Nephron progenitor cell (in vitro differentiated cells): Measurements from ENCODE around the gene SIL1.
"Not testable (repeated sequence)": the region's sequence is repeated elsewhere in the genome, so short reads cannot be mapped to it uniquely, and the experiment has no call there.

Experiments used
- DNase-seq: peaks from one replicate; pipeline ENCODE4 v3.0.0; 2021
- H3K27ac Mint-ChIP-seq: 2 replicates; pipeline ENCODE4 v1.8.0; 2021; ENCODE audit warnings: mild to moderate bottlenecking, moderate library complexity, mixed read lengths
- H3K27me3 Mint-ChIP-seq: 2 replicates; pipeline ENCODE4 v1.8.0; 2021; ENCODE audit warnings: mild to moderate bottlenecking, low read depth, mixed read lengths; ENCODE audit not compliant: poor library complexity
- H3K36me3 Mint-ChIP-seq: 2 replicates; pipeline ENCODE4 v1.8.0; 2021; ENCODE audit warnings: low read depth, mixed read lengths
- H3K4me1 Mint-ChIP-seq: 2 replicates; pipeline ENCODE4 v1.8.0; 2021; ENCODE audit warnings: mixed read lengths
- H3K4me3 Mint-ChIP-seq: 2 replicates; pipeline ENCODE4 v1.8.0; 2021; ENCODE audit warnings: mild to moderate bottlenecking, moderate library complexity, mixed read lengths
- H3K9me3 Mint-ChIP-seq: 2 replicates; pipeline ENCODE4 v1.8.0; 2021; ENCODE audit warnings: mild to moderate bottlenecking, moderate library complexity, mixed read lengths
- TF ChIP-seq, protein P1 (sequence below): fragments of 200-600 bp; sonication (generic); IDR thresholded peaks from 2 replicates; pipeline ENCODE4 v1.5.0; 2021; ENCODE audit warnings: antibody characterized with exemption

The SIL1 gene

DNA sequence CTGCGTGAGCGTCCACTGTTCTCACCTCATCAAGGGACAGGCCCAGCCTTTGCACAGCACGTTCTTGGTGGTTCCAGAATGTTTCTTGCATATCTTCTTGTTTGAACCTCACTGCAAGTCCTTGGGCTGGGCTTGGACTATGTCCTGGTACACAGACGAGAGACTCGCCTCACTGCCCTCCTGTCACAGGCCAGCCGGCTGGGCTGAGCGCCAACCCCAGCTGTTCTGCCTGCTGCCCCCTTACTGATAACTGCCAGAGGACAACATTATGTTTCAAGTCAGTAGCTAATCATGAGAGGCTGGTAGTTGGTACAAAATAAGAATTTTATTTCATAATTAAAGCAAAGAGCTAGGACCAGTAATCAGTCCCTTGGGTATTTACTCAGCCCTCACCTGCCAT is 270.2 kb downstream of the SIL1 start:
- peaks cover 13% of the 10 kb centered on the region for H3K4me1 Mint-ChIP-seq
- no peaks in the 10 kb centered on the region for H3K27me3 Mint-ChIP-seq
- H3K27ac Mint-ChIP-seq: peak overlapping the region; percentile 28
- no peaks in the 10 kb centered on the region for H3K9me3 Mint-ChIP-seq
- no peak for DNase-seq
- TF ChIP-seq, protein P1, sequence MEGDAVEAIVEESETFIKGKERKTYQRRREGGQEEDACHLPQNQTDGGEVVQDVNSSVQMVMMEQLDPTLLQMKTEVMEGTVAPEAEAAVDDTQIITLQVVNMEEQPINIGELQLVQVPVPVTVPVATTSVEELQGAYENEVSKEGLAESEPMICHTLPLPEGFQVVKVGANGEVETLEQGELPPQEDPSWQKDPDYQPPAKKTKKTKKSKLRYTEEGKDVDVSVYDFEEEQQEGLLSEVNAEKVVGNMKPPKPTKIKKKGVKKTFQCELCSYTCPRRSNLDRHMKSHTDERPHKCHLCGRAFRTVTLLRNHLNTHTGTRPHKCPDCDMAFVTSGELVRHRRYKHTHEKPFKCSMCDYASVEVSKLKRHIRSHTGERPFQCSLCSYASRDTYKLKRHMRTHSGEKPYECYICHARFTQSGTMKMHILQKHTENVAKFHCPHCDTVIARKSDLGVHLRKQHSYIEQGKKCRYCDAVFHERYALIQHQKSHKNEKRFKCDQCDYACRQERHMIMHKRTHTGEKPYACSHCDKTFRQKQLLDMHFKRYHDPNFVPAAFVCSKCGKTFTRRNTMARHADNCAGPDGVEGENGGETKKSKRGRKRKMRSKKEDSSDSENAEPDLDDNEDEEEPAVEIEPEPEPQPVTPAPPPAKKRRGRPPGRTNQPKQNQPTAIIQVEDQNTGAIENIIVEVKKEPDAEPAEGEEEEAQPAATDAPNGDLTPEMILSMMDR: no peak
- H3K36me3 Mint-ChIP-seq: peaks cover 82% of the 10 kb centered on the region
- no peak overlapping the region for H3K4me3 Mint-ChIP-seq

DNA sequence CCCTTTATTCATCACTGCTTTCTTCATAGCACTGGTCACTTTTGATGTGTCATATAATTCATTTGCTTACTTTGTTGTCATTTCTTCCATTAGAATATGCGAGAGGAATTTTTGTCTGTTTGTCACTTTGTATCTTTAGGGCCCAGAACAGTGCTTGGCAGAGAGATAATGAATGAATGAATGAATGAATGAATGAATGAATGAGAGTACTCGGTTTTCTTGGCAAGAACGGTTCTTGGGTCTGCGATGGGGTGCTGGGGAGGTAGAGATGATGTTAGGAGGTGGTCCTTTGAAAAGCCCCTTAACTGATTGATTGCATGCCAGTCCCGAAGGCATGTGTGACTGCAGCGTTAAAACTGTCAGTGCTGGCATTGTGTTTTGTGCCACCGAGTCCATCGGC is 270.6 kb downstream of the SIL1 start:
- Mint-ChIP-seq H3K27ac (peak overlapping the region; percentile 18), H3K36me3 (peaks cover 77% of the 10 kb centered on the region), H3K9me3 (no peaks in the 10 kb centered on the region), H3K4me1 (peaks cover 13% of the 10 kb centered on the region), H3K27me3 (no peaks in the 10 kb centered on the region), H3K4me3 (no peak overlapping the region)
- TF ChIP-seq, protein P1: no peak
- no peak for DNase-seq

DNA sequence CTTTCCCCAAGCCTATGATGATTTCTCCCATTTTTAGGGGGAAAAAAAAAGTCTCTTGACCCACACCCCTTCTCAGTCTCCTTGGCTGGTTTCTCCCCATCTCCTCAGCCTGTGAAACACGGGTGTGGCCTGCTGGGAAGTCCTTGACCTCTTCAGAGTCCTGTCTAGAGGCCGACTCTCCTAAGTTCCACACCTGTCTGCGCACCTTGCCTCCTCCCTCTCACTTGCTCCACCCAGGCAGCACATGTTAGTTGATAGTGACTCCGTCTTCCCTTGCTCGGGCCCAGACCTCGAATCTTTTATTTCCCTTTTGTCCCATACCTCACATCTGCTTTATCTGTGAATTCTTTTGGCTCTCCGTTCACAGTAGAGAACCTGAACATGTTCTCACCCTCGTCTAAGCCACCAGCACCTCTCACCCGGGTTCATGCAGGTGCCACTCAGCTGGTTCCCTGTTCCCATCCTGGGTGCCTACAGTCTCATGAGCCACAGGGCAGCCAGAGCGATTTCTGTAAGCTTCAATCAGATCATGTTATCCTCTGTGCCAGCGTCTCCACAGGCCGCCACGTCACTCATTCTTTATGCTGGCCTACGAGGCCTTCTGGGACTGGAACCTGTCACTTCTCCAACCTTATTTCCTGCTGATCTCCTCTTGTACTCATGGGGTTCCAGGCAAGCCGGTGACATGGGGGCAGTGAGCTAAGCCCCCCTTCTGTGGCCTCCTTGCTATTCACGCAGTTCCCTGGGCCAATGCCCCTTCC is 271.3 kb downstream of the SIL1 start:
- Mint-ChIP-seq H3K36me3 (peaks cover 71% of the 10 kb centered on the region), H3K27ac (peak overlapping the region; percentile 28), H3K9me3 (no peaks in the 10 kb centered on the region), H3K27me3 (no peaks in the 10 kb centered on the region), H3K4me3 (no peak overlapping the region), H3K4me1 (peaks cover 15% of the 10 kb centered on the region)
- no peak for DNase-seq
- TF ChIP-seq, protein P1: no peak

DNA sequence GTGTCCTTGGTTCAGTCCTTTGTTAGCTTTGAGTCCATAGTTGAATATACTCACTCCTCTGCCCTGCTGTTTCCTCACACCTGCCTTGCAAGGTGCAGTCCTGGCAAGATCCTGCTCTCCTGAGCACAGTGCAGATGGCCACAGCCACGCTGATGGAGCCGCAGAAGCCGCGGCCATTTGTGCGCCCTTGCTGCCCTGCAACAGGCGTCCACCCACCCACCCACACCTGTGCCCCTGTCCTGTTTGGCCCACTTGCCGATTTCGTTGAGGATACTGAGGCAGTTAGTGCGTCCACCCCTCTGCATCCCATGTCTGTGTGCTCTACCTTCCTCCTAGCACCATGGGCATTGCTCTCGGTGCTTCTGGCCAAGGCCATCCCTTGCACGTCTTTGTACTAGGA is 271.9 kb downstream of the SIL1 start:
- TF ChIP-seq, protein P1: no peak
- peaks cover 9% of the 10 kb centered on the region for H3K4me1 Mint-ChIP-seq
- H3K36me3 Mint-ChIP-seq: peaks cover 66% of the 10 kb centered on the region
- H3K27me3 Mint-ChIP-seq: no peaks in the 10 kb centered on the region
- H3K9me3 Mint-ChIP-seq: no peaks in the 10 kb centered on the region
- DNase-seq: no peak
- peak overlapping the region; percentile 28 for H3K27ac Mint-ChIP-seq
- H3K4me3 Mint-ChIP-seq: no peak overlapping the region

DNA sequence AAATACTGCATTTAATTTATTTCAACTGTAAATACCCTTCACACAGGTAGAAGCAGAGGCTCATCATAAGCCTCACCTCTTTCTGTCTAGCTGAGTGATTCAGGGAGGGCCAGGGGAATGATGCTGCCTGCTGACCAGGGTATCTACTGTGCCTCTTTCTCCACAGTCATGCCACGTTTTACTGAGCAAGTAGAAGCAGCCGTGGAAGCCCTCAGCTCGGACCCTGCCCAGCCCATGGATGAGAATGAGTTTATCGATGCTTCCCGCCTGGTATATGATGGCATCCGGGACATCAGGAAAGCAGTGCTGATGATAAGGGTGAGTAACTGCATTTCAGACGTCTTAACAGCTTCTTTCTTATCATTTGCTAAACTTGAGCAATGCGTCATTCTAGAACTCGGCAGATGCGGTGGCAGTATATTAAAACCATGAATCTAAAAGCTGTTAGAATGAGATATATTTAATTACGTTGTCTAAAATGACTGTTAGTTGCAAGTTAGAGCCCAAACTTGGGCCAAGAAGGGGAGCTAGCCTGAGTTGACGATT is 273.0 kb downstream of the SIL1 start:
- no peaks in the 10 kb centered on the region for H3K27me3 Mint-ChIP-seq
- peaks cover 8% of the 10 kb centered on the region for H3K4me1 Mint-ChIP-seq
- peaks cover 62% of the 10 kb centered on the region for H3K36me3 Mint-ChIP-seq
- DNase-seq: no peak
- H3K4me3 Mint-ChIP-seq: no peak overlapping the region
- TF ChIP-seq, protein P1: no peak
- no peak overlapping the region for H3K27ac Mint-ChIP-seq
- H3K9me3 Mint-ChIP-seq: no peaks in the 10 kb centered on the region

DNA sequence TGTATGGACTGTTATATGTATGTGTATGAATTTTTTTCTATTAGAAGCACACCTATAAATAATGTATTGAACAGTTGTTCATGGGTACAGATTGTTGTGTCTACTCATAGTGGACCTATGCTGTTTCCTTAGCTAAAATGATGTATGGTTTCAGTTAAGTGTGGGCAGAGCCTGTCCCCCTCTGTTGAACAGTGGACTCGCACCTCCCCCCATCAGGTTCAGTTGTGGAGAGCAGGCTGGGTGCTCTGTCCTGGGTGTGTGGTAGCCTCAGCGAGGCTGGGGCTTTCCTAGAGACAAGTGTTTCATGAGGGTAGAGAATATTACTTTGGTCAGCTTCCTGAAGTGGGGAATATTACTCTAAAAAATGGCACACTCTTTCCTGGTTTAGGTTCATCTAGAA is 275.7 kb downstream of the SIL1 start:
- no peaks in the 10 kb centered on the region for H3K9me3 Mint-ChIP-seq
- H3K36me3 Mint-ChIP-seq: peaks cover 54% of the 10 kb centered on the region
- H3K27ac Mint-ChIP-seq: peak overlapping the region; percentile 88
- peaks cover 8% of the 10 kb centered on the region for H3K4me1 Mint-ChIP-seq
- H3K27me3 Mint-ChIP-seq: no peaks in the 10 kb centered on the region
- H3K4me3 Mint-ChIP-seq: no peak overlapping the region
- DNase-seq: no peak
- TF ChIP-seq, protein P1: no peak

DNA sequence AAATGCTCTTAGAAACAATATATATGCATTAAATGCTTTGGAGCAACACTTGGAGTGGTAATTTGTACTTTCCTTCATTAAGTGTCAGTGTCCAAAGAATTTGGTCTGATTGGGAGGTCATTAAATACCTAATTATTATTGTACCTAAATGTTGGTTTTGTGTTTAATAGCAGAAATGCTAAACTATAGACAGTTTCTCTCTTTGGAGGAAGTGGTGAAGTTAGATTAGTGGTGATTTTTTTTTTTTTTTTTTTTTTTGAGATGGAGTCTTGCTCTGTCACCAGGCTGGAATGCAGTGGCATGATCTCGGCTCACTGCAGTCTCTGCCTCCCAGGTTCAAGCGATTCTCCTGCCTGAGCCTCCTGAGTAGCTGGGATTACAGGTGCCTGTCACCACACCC is 276.8 kb downstream of the SIL1 start:
- not testable (repeated sequence) for H3K27ac Mint-ChIP-seq, H3K4me3 Mint-ChIP-seq, H3K9me3 Mint-ChIP-seq, DNase-seq, H3K4me1 Mint-ChIP-seq, H3K27me3 Mint-ChIP-seq
- H3K36me3 Mint-ChIP-seq: peaks cover 43% of the 10 kb centered on the region
